ENCODE measurements around the gene RARB.

Gene RARB

GRCh38 chr3:25572919-25573385 lies 144.9 kb downstream of the RARB start:
- no peak overlapping the region for H3K4me3 ChIP-seq (ENCODE audit: low read depth, low read length)
- POLR2A ChIA-PET = no interaction called here
- H3K27ac ChIP-seq (ENCODE audit: extremely low read depth, low read depth, low read length) = no peak overlapping the region
- TF ChIP-seq, protein P1, sequence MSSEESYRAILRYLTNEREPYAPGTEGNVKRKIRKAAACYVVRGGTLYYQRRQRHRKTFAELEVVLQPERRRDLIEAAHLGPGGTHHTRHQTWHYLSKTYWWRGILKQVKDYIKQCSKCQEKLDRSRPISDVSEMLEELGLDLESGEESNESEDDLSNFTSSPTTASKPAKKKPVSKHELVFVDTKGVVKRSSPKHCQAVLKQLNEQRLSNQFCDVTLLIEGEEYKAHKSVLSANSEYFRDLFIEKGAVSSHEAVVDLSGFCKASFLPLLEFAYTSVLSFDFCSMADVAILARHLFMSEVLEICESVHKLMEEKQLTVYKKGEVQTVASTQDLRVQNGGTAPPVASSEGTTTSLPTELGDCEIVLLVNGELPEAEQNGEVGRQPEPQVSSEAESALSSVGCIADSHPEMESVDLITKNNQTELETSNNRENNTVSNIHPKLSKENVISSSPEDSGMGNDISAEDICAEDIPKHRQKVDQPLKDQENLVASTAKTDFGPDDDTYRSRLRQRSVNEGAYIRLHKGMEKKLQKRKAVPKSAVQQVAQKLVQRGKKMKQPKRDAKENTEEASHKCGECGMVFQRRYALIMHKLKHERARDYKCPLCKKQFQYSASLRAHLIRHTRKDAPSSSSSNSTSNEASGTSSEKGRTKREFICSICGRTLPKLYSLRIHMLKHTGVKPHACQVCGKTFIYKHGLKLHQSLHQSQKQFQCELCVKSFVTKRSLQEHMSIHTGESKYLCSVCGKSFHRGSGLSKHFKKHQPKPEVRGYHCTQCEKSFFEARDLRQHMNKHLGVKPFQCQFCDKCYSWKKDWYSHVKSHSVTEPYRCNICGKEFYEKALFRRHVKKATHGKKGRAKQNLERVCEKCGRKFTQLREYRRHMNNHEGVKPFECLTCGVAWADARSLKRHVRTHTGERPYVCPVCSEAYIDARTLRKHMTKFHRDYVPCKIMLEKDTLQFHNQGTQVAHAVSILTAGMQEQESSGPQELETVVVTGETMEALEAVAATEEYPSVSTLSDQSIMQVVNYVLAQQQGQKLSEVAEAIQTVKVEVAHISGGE (tag by site-specific recombination; conservative IDR thresholded peaks at IDR 0.05; ENCODE audit: low read depth) = no peak
- TF ChIP-seq ZNF391 (tag by site-specific recombination; IDR thresholded peaks at IDR 0.05; ENCODE audit: borderline replicate concordance, low read depth) = no peak
- TF ChIP-seq, protein P2, sequence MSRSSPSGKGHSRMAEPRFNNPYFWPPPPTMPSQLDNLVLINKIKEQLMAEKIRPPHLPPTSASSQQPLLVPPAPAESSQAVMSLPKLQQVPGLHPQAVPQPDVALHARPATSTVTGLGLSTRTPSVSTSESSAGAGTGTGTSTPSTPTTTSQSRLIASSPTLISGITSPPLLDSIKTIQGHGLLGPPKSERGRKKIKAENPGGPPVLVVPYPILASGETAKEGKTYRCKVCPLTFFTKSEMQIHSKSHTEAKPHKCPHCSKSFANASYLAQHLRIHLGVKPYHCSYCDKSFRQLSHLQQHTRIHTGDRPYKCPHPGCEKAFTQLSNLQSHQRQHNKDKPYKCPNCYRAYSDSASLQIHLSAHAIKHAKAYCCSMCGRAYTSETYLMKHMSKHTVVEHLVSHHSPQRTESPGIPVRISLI (tag by site-specific recombination; IDR thresholded peaks at IDR 0.05) = no peak
- TF ChIP-seq ZNF148 (tag by site-specific recombination; IDR thresholded peaks at IDR 0.05; ENCODE audit: borderline replicate concordance) = no peak
- no peak for TF ChIP-seq SETDB1 (IDR thresholded peaks at IDR 0.05; ENCODE audit: insufficient read length, low read length)
- no peak for TF ChIP-seq SALL2 (tag by site-specific recombination; IDR thresholded peaks at IDR 0.05; ENCODE audit: borderline replicate concordance)
- no peak for TF ChIP-seq ZNF658 (tag by site-specific recombination; IDR thresholded peaks at IDR 0.05)
- TF ChIP-seq ZNF623 (tag by site-specific recombination; IDR thresholded peaks at IDR 0.05) = no peak
- TF ChIP-seq, protein P3, sequence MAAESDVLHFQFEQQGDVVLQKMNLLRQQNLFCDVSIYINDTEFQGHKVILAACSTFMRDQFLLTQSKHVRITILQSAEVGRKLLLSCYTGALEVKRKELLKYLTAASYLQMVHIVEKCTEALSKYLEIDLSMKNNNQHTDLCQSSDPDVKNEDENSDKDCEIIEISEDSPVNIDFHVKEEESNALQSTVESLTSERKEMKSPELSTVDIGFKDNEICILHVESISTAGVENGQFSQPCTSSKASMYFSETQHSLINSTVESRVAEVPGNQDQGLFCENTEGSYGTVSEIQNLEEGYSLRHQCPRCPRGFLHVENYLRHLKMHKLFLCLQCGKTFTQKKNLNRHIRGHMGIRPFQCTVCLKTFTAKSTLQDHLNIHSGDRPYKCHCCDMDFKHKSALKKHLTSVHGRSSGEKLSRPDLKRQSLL (tag by site-specific recombination; IDR thresholded peaks at IDR 0.05) = no peak
- no peak for TF ChIP-seq ZNF26 (tag by site-specific recombination; IDR thresholded peaks at IDR 0.05)
- TF ChIP-seq ZNF23 (tag by site-specific recombination; IDR thresholded peaks at IDR 0.05; ENCODE audit: borderline replicate concordance) = no peak
- TF ChIP-seq SP2 (tag by site-specific recombination; IDR thresholded peaks at IDR 0.05) = no peak
- peak; percentile 67 for TF ChIP-seq EGR2 (tag by site-specific recombination; IDR thresholded peaks at IDR 0.05; ENCODE audit: low read depth)
- peak; percentile 52 for TF ChIP-seq ZFHX2 (tag by site-specific recombination; conservative IDR thresholded peaks at IDR 0.05)
- TF ChIP-seq ZFP3 (tag by site-specific recombination; IDR thresholded peaks at IDR 0.05; ENCODE audit: low read depth) = no peak
- TF ChIP-seq MEIS1 (CRISPR knock-in tag; IDR thresholded peaks at IDR 0.05; ENCODE audit: borderline replicate concordance) = no peak
- no peak for TF ChIP-seq HOXA7 (CRISPR knock-in tag; IDR thresholded peaks at IDR 0.05; ENCODE audit: borderline replicate concordance)
- H3K36me3 ChIP-seq (ENCODE audit: control insufficient read depth in 2 of 2, insufficient read depth in 1 of 2, low read length in 2 of 2) = no peaks in the 10 kb centered on the region
- no peaks in the 10 kb centered on the region for H3K9me3 ChIP-seq (ENCODE audit: control insufficient read depth, insufficient read depth, low read depth, low read length)
- CTCF ChIA-PET = interaction anchor here (0.6 kb wide), 2 partner anchors 75 to 762 kb away, joined by 3 read pairs; no protein-coding TSS in a partner anchor
- no peaks in the 10 kb centered on the region for H3K4me1 ChIP-seq (ENCODE audit: control insufficient read depth, insufficient read depth, low read length)
